Suprapubic skin (tissue), 4 donors: ENCODE data around the gene PF4V1. TPM values are rescaled to one million over a fixed set of nuclear protein-coding genes. Genes with fewer than 3 reads are reported as not detected.

Source experiments
- DNase-seq, 2 donors: peaks; one replicate each; pipeline ENCODE4 v3.0.0-alpha.2; 2019; ENCODE audit warnings: low spot score in 2 of 2
- H3K27ac ChIP-seq: fragments of 200-600 bp; sonication (generic); one replicate; pipeline ENCODE4 v1.5.1; 2019
- H3K27me3 ChIP-seq: fragments of 200-600 bp; sonication (generic); one replicate; pipeline ENCODE4 v1.5.1; 2019
- H3K36me3 ChIP-seq: fragments of 200-600 bp; sonication (generic); one replicate; pipeline ENCODE4 v1.5.1; 2019
- H3K4me1 ChIP-seq: fragments of 200-600 bp; sonication (generic); one replicate; pipeline ENCODE4 v1.5.1; 2019
- H3K4me3 ChIP-seq: fragments of 200-600 bp; sonication (generic); one replicate; pipeline ENCODE4 v1.5.1; 2019; ENCODE audit warnings: mild to moderate bottlenecking
- H3K9me3 ChIP-seq: fragments of 200-600 bp; sonication (generic); one replicate; pipeline ENCODE4 v1.5.1; 2019
- EP300 ChIP-seq: sonication (generic); formaldehyde crosslinking; IDR thresholded peaks from one replicate; pipeline ENCODE4 v1.6.1; 2017; ENCODE audit warnings: antibody characterized with exemption
- POLR2A ChIP-seq, 2 donors: fragments of 450-650 bp; IDR thresholded peaks; one replicate each; pipeline ENCODE4 v1.6.1; 2017; ENCODE audit warnings: antibody characterized with exemption in 2 of 2, mild to moderate bottlenecking in 2 of 2, moderate library complexity in 2 of 2
- POLR2AphosphoS5 ChIP-seq, 3 donors: sonication (generic); formaldehyde crosslinking; IDR thresholded peaks; one replicate each; pipeline ENCODE4 v1.6.1; 2017; ENCODE audit warnings: antibody characterized with exemption in 3 of 3
- WGBS: methylation state at CpG from one replicate; pipeline ENCODE4 v1.1.5; 2018; 5-methylcytosine and 5-hydroxymethylcytosine counted together
- total RNA-seq, 4 donors: library from RNA; depleted of rRNA; stranded (reverse); fragments of >200 nt; gene quantifications; one replicate each; pipeline ENCODE4 v1.1.0, GENCODE V29; 2016
- TF ChIP-seq, protein P1 (sequence below), 2 donors: fragments of 200-600 bp in 1 of 2; fragments of 450-650 bp in 1 of 2; sonication (generic) in 1 of 2; IDR thresholded peaks; one replicate each; pipeline ENCODE4 v1.5.1; 2016 to 2019; ENCODE audit warnings: antibody characterized with exemption in 2 of 2, mild to moderate bottlenecking in 1 of 2, moderate library complexity in 1 of 2

PF4V1 gene
- total RNA-seq, 4 donors from 2014 or later = not detected

DNA sequence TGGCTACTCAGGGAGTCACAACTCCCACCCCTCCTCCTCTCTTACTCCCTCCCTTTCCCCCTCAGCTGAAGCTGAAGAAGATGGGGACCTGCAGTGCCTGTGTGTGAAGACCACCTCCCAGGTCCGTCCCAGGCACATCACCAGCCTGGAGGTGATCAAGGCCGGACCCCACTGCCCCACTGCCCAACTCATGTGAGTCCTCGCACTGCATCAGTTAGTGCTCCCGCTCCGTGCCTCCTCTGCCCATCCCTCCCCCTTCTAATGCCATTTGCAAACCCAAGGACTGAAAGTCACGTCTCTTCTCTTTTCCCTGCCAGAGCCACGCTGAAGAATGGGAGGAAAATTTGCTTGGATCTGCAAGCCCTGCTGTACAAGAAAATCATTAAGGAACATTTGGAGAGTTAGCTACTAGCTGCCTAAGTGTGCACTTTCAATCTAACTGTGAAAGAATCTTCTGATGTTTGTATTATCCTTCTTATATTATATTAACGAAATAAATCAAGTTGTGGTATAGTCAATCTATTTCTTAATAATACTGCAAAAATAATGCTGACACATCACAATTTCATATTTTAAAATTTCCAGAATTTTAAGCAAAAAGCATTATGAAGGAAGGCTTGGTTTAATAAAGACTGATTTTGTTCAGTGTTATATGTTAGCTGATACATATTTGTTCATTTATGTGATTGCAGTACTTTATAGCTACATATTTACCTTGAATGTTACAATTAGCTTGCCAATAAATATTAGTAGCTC is 800 bp downstream of the PF4V1 start:
- H3K36me3 ChIP-seq = no peaks in the 10 kb centered on the region
- no peak overlapping the region for H3K27ac ChIP-seq
- peaks cover 6% of the 10 kb centered on the region for H3K27me3 ChIP-seq
- H3K9me3 ChIP-seq = no peaks in the 10 kb centered on the region
- TF ChIP-seq POLR2AphosphoS5 (IDR thresholded peaks at IDR 0.05) (no peak), EP300 (no peak)
- TF ChIP-seq, protein P1, sequence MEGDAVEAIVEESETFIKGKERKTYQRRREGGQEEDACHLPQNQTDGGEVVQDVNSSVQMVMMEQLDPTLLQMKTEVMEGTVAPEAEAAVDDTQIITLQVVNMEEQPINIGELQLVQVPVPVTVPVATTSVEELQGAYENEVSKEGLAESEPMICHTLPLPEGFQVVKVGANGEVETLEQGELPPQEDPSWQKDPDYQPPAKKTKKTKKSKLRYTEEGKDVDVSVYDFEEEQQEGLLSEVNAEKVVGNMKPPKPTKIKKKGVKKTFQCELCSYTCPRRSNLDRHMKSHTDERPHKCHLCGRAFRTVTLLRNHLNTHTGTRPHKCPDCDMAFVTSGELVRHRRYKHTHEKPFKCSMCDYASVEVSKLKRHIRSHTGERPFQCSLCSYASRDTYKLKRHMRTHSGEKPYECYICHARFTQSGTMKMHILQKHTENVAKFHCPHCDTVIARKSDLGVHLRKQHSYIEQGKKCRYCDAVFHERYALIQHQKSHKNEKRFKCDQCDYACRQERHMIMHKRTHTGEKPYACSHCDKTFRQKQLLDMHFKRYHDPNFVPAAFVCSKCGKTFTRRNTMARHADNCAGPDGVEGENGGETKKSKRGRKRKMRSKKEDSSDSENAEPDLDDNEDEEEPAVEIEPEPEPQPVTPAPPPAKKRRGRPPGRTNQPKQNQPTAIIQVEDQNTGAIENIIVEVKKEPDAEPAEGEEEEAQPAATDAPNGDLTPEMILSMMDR (IDR thresholded peaks at IDR 0.05) = no peak
- H3K4me3 ChIP-seq = peak overlapping the region; percentile 26
- DNase-seq = no peak
- 27% methylated on average over 8 of the region's 8 CpGs for WGBS
- peaks cover 8% of the 10 kb centered on the region for H3K4me1 ChIP-seq

DNA sequence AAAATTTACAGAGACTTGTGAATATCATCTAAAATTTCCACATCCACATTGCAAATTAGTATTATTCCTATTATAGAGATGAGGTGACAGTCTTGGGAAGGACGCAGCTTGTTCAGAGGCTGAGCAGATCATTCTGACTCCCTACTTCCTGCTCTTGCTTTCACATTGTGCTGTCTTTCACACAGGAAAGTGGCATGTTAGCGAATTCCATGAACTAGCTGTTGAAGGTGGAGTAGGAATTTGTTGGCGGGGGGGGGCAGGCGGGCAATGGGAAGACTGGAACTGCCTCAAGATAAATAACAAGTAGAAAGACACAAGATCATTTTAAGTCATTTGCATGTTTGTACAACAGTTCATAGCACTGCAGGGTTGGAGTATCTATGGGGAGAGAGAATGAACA is 2.3 kb downstream of the PF4V1 start:
- DNase-seq = no peak
- TF ChIP-seq POLR2AphosphoS5 (IDR thresholded peaks at IDR 0.05) (no peak), POLR2A (IDR thresholded peaks at IDR 0.05) (no peak), EP300 (no peak)
- TF ChIP-seq, protein P1 (IDR thresholded peaks at IDR 0.05) = no peak
- Histone ChIP-seq H3K36me3 (no peaks in the 10 kb centered on the region), H3K27ac (no peak overlapping the region), H3K4me1 (peaks cover 8% of the 10 kb centered on the region), H3K4me3 (no peak overlapping the region), H3K27me3 (peaks cover 6% of the 10 kb centered on the region), H3K9me3 (no peaks in the 10 kb centered on the region)
- 64% methylated on average over 4 of the region's 4 CpGs for WGBS

DNA sequence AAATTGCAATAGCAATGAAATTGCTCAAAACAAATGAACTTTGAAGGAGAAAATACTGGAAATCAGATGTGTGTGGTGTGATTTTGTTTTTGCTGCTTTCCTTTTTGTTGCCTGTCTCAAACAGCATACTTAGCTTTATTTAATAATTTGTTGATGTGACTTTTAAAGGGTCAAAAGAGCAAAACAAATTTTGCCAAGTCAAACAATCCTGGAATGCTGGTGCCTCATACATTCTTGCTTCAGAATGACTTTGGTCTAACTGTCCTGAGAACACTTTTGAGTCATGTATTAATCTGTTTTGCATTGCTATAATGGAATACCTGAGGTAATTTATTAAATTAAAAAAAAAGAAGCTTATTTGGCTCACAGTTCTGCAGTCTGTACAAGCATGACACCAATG is 3.4 kb downstream of the PF4V1 start:
- H3K4me3 ChIP-seq = no peak overlapping the region
- no peak for TF ChIP-seq EP300
- TF ChIP-seq, protein P1 (IDR thresholded peaks at IDR 0.05) = no peak
- no peak for TF ChIP-seq POLR2A (IDR thresholded peaks at IDR 0.05)
- TF ChIP-seq POLR2AphosphoS5 (IDR thresholded peaks at IDR 0.05) = no peak
- no peaks in the 10 kb centered on the region for H3K9me3 ChIP-seq
- H3K27me3 ChIP-seq = peaks cover 6% of the 10 kb centered on the region
- no peak for DNase-seq
- H3K4me1 ChIP-seq = peaks cover 8% of the 10 kb centered on the region
- no peak overlapping the region for H3K27ac ChIP-seq
- no peaks in the 10 kb centered on the region for H3K36me3 ChIP-seq

DNA sequence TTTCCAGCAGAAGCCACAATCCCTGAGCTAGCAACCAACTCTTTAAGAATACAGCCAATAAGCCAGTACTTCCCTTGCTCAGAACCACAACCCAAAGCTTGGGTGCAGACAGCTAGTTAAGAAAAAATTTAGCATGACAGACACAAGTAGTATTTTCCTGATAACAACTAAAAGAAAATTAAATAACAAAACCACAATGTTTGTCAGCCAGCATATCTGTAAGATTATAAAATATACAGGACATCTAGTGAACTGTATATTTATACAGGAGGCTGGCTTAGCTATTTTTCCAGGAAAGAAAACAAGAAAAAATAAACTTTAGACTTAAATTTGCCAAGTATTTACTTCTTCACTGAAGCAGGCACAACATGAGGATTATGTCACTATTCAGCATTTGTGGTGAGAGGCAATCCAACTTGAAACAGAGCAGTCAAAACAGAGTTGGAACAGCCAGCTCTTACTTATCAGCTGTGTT is 6.6 kb downstream of the PF4V1 start:
- no peaks in the 10 kb centered on the region for H3K27me3 ChIP-seq
- no peak overlapping the region for H3K27ac ChIP-seq
- no peaks in the 10 kb centered on the region for H3K36me3 ChIP-seq
- H3K4me1 ChIP-seq = no peaks in the 10 kb centered on the region
- no peaks in the 10 kb centered on the region for H3K9me3 ChIP-seq
- H3K4me3 ChIP-seq = no peak overlapping the region
- no peak for DNase-seq
- TF ChIP-seq POLR2AphosphoS5 (IDR thresholded peaks at IDR 0.05) (no peak), POLR2A (IDR thresholded peaks at IDR 0.05) (no peak), EP300 (no peak)
- TF ChIP-seq, protein P1 (IDR thresholded peaks at IDR 0.05) = no peak

DNA sequence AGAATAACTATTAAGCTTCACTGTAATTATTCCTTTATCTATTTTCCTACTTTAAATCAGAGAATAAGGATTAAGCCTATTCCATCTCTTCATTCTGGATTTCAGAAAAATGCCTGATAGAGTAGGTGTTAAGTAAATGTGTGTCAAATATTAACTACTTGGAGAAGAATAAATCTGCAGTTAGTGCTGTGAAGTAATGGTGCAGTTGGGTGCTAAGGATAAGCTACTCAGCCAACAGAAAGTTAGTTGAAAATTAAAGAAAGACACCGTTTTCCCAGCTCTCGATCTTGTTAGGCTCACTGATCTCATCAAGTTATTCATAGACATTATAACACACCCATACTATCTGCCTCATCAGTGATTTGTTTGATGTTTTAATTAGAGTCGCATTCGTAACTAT is 7.1 kb downstream of the PF4V1 start:
- Histone ChIP-seq H3K27me3 (no peaks in the 10 kb centered on the region), H3K4me3 (no peak overlapping the region), H3K36me3 (no peaks in the 10 kb centered on the region), H3K9me3 (no peaks in the 10 kb centered on the region), H3K4me1 (no peaks in the 10 kb centered on the region), H3K27ac (no peak overlapping the region)
- no peak for DNase-seq
- TF ChIP-seq EP300 = no peak
- TF ChIP-seq, protein P1 (IDR thresholded peaks at IDR 0.05) = no peak
- no peak for TF ChIP-seq POLR2A (IDR thresholded peaks at IDR 0.05)
- TF ChIP-seq POLR2AphosphoS5 (IDR thresholded peaks at IDR 0.05) = no peak
- 33% methylated on average over 4 of the region's 4 CpGs for WGBS
